Measurements from ENCODE around the gene TINAG.
"Not testable (repeated sequence)": the region's sequence is repeated elsewhere in the genome, so short reads cannot be mapped to it uniquely, and the experiment has no call there.

TINAG gene

GRCh38 chr6:54310377-54311152, 2.3 kb downstream of the TINAG start:
- Histone ChIP-seq H3K4me2 (ENCODE audit: low read length) (no peak overlapping the region), H3K36me3 (ENCODE audit: control insufficient read depth, insufficient read depth, low read length) (no peaks in the 10 kb centered on the region), H3K27ac (no peak overlapping the region), H3K79me2 (no peaks in the 10 kb centered on the region), H3K9ac (no peak overlapping the region), H3K9me3 (ENCODE audit: control insufficient read depth, low read length) (no peaks in the 10 kb centered on the region), H3K4me3 (ENCODE audit: low read depth, low read length) (no peak overlapping the region), H3K27me3 (ENCODE audit: control insufficient read depth, insufficient read depth, low read length) (no peaks in the 10 kb centered on the region), H2AFZ (no peak overlapping the region), H3K4me1 (no peaks in the 10 kb centered on the region)
- no peak for TF ChIP-seq CTCF (IDR thresholded peaks at IDR 0.05)

- H3K4me2 ChIP-seq (ENCODE audit: low read length), result no peak overlapping the region
Measured at GRCh38 chr6:54315656-54316055, 7.4 kb downstream of the TINAG start.

GRCh38 chr6:54320871-54321270, 12.6 kb downstream of the TINAG start:
- TF ChIP-seq CTCF (IDR thresholded peaks at IDR 0.05), result no peak
- Histone ChIP-seq H3K36me3 (ENCODE audit: control insufficient read depth, insufficient read depth, low read length) (no peaks in the 10 kb centered on the region), H3K9me3 (ENCODE audit: control insufficient read depth, low read length) (no peaks in the 10 kb centered on the region), H3K4me3 (ENCODE audit: low read depth, low read length) (no peak overlapping the region), H3K4me1 (no peaks in the 10 kb centered on the region), H3K79me2 (no peaks in the 10 kb centered on the region), H3K4me2 (ENCODE audit: low read length) (no peak overlapping the region), H3K9ac (no peak overlapping the region), H3K27me3 (ENCODE audit: control insufficient read depth, insufficient read depth, low read length) (no peaks in the 10 kb centered on the region), H3K27ac (no peak overlapping the region), H2AFZ (no peak overlapping the region)

More at GRCh38 chr6:54315656-54316055, 7.4 kb downstream of the TINAG start:
- Histone ChIP-seq H3K79me2 (no peaks in the 10 kb centered on the region), H3K9ac (no peak overlapping the region), H3K4me3 (ENCODE audit: low read depth, low read length) (no peak overlapping the region), H2AFZ (no peak overlapping the region), H3K4me1 (no peaks in the 10 kb centered on the region), H3K36me3 (ENCODE audit: control insufficient read depth, insufficient read depth, low read length) (no peaks in the 10 kb centered on the region), H3K27ac (no peak overlapping the region), H3K27me3 (ENCODE audit: control insufficient read depth, insufficient read depth, low read length) (no peaks in the 10 kb centered on the region), H3K9me3 (ENCODE audit: control insufficient read depth, low read length) (no peaks in the 10 kb centered on the region)
- TF ChIP-seq CTCF (IDR thresholded peaks at IDR 0.05), result no peak

- Histone ChIP-seq H3K4me2 (ENCODE audit: low read length) (no peak overlapping the region), H3K4me3 (ENCODE audit: low read depth, low read length) (no peak overlapping the region), H3K4me1 (no peaks in the 10 kb centered on the region), H3K9me3 (ENCODE audit: control insufficient read depth, low read length) (no peaks in the 10 kb centered on the region), H3K27me3 (ENCODE audit: control insufficient read depth, insufficient read depth, low read length) (no peaks in the 10 kb centered on the region), H2AFZ (no peak overlapping the region), H3K27ac (no peak overlapping the region), H3K36me3 (ENCODE audit: control insufficient read depth, insufficient read depth, low read length) (no peaks in the 10 kb centered on the region), H3K9ac (no peak overlapping the region), H3K79me2 (no peaks in the 10 kb centered on the region)
- no peak for TF ChIP-seq CTCF (IDR thresholded peaks at IDR 0.05)
Measured at GRCh38 chr6:54327631-54328030, 19.4 kb downstream of the TINAG start.

- not testable (repeated sequence) for H3K9ac ChIP-seq; H3K4me2 ChIP-seq (ENCODE audit: low read length); H2AFZ ChIP-seq; H3K27me3 ChIP-seq (ENCODE audit: control insufficient read depth, insufficient read depth, low read length); H3K4me1 ChIP-seq; H3K36me3 ChIP-seq (ENCODE audit: control insufficient read depth, insufficient read depth, low read length); H3K4me3 ChIP-seq (ENCODE audit: low read depth, low read length); H3K79me2 ChIP-seq; H3K9me3 ChIP-seq (ENCODE audit: control insufficient read depth, low read length); H3K27ac ChIP-seq
Measured at GRCh38 chr6:54331571-54331970, 23.3 kb downstream of the TINAG start.
